Sigmoid colon (tissue), 4 donors: Measurements from ENCODE around the gene TNFSF9.
"Not testable (repeated sequence)": the region's sequence is repeated elsewhere in the genome, so short reads cannot be mapped to it uniquely, and the experiment has no call there.

Experiments used
- EP300 ChIP-seq, 4 donors: sonication (generic); formaldehyde crosslinking; IDR thresholded peaks; one replicate each; pipeline ENCODE4 v1.6.1; 2017; ENCODE audit warnings: antibody characterized with exemption in 4 of 4
- POLR2A ChIP-seq, 2 donors: fragments of 450-650 bp; IDR thresholded peaks; one replicate each; pipeline ENCODE4 v1.6.1; 2016; ENCODE audit warnings: antibody characterized with exemption in 2 of 2, mild to moderate bottlenecking in 2 of 2, moderate library complexity in 2 of 2
- POLR2AphosphoS5 ChIP-seq, 4 donors: sonication (generic); formaldehyde crosslinking; IDR thresholded peaks; one replicate each; pipeline ENCODE4 v1.6.1; 2017; ENCODE audit warnings: antibody characterized with exemption in 4 of 4
- TF ChIP-seq, protein P1 (sequence below), 4 experiments: fragments of 450-650 bp in 3 of 4; fragments of 200-600 bp in 1 of 4; IDR thresholded peaks; one replicate each; pipeline ENCODE4 v1.5.1; 2016 to 2019; ENCODE audit warnings: antibody characterized with exemption in 4 of 4, mild to moderate bottlenecking in 3 of 4, moderate library complexity in 2 of 4

DNA sequence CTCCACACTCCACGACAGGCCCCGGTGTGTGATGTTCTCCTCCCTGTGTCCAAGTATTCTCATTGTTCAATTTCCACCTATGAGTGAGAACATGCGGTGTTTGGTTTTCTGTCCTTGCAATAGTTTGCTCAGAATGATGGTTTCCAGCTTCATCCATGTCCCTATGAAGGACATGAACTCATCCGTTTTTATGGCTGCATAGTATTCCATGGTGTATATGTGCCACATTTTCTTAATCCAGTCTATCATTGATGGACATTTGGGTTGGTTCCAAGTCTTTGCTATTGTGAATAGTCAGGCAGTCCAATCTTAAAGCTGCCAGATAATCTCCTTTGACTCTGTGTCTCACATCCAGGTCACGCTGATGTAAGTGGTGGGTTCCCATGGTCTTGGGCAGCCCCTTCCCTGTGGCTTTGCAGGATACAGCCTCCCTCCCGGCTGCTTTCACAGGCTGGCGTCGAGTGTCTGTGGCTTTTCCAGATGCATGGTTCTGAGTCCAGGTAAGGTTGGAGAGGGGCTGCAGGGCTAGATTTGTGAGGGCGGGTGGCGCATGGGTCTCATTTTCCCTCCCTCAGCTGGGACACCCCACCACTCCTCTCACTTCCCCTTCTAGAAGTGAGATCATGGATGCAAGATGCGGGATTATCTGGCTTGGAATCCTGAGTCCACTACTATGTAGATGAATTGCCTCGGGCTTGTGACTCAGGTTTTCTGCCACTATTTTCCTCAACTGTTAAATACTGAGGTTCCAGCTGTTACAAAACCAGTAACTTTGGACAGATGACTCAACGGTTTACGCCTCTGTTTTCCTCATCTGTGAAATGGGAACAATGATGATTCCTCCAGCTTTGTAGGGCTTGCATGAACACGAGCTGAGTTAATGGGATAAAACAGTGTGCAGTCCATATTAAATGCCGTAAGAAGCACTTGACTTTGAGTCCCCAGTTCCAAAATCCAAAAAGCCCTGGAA lies 52.0 kb downstream of the TNFSF9 start:
- TF ChIP-seq, protein P1, sequence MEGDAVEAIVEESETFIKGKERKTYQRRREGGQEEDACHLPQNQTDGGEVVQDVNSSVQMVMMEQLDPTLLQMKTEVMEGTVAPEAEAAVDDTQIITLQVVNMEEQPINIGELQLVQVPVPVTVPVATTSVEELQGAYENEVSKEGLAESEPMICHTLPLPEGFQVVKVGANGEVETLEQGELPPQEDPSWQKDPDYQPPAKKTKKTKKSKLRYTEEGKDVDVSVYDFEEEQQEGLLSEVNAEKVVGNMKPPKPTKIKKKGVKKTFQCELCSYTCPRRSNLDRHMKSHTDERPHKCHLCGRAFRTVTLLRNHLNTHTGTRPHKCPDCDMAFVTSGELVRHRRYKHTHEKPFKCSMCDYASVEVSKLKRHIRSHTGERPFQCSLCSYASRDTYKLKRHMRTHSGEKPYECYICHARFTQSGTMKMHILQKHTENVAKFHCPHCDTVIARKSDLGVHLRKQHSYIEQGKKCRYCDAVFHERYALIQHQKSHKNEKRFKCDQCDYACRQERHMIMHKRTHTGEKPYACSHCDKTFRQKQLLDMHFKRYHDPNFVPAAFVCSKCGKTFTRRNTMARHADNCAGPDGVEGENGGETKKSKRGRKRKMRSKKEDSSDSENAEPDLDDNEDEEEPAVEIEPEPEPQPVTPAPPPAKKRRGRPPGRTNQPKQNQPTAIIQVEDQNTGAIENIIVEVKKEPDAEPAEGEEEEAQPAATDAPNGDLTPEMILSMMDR (IDR thresholded peaks at IDR 0.05), result not testable (repeated sequence)
- not testable (repeated sequence) for TF ChIP-seq EP300, POLR2AphosphoS5, POLR2A (IDR thresholded peaks at IDR 0.05)
